HL-60 (cell line): Measurements from ENCODE around the gene LENG9.

Experiments used
- GABPA ChIP-seq: IDR thresholded peaks from 2 replicates; pipeline ENCODE4 v1.6.1; 2012; ENCODE audit warnings: low read depth
- POLR2AphosphoS5 ChIP-seq: IDR thresholded peaks from 2 replicates; pipeline ENCODE4 v1.6.1; 2012; ENCODE audit warnings: low read depth
- REST ChIP-seq: IDR thresholded peaks from 2 replicates; pipeline ENCODE4 v1.6.1; 2012; ENCODE audit warnings: low read depth; ENCODE audit not compliant: insufficient replicate concordance
- SPI1 ChIP-seq: IDR thresholded peaks from 2 replicates; pipeline ENCODE4 v1.6.1; 2012; ENCODE audit warnings: low read depth, mild to moderate bottlenecking, borderline replicate concordance
- TF ChIP-seq, protein P1 (sequence below): IDR thresholded peaks from one replicate; pipeline ENCODE4 v1.5.1; 2011; ENCODE audit warnings: low read length, control low read depth, inconsistent platforms; ENCODE audit not compliant: insufficient read depth

GRCh38 chr19:54420068-54420382, 43.6 kb downstream of the LENG9 start:
- TF ChIP-seq, protein P1, sequence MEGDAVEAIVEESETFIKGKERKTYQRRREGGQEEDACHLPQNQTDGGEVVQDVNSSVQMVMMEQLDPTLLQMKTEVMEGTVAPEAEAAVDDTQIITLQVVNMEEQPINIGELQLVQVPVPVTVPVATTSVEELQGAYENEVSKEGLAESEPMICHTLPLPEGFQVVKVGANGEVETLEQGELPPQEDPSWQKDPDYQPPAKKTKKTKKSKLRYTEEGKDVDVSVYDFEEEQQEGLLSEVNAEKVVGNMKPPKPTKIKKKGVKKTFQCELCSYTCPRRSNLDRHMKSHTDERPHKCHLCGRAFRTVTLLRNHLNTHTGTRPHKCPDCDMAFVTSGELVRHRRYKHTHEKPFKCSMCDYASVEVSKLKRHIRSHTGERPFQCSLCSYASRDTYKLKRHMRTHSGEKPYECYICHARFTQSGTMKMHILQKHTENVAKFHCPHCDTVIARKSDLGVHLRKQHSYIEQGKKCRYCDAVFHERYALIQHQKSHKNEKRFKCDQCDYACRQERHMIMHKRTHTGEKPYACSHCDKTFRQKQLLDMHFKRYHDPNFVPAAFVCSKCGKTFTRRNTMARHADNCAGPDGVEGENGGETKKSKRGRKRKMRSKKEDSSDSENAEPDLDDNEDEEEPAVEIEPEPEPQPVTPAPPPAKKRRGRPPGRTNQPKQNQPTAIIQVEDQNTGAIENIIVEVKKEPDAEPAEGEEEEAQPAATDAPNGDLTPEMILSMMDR = no peak
- TF ChIP-seq REST = no peak
- no peak for TF ChIP-seq POLR2AphosphoS5
- TF ChIP-seq GABPA = no peak
- no peak for TF ChIP-seq SPI1
